Measurements from ENCODE around the gene RPTOR.
A peak's percentile ranks its signal among the peaks of the same experiment; 100 is the strongest.

The RPTOR gene

GRCh38 chr17:80703142-80703478 lies 158.5 kb downstream of the RPTOR start:
- Histone ChIP-seq H3K4me1 (ENCODE audit: control insufficient read depth, insufficient read depth, low read length) (peaks cover 15% of the 10 kb centered on the region), H3K36me3 (ENCODE audit: control insufficient read depth in 2 of 2, insufficient read depth in 1 of 2, low read length in 2 of 2) (peaks cover 4 to 5% of the 10 kb centered on the region in 2 experiments; a peak in 1 of 3 replicates), H3K9me3 (ENCODE audit: control insufficient read depth, insufficient read depth, low read depth, low read length) (no peaks in the 10 kb centered on the region), H3K27ac (ENCODE audit: extremely low read depth, low read depth, low read length) (no peak overlapping the region), H3K4me3 (ENCODE audit: low read depth, low read length) (no peak overlapping the region)
- TF ChIP-seq ZNF366 (tag by site-specific recombination; conservative IDR thresholded peaks at IDR 0.05), result no peak
- ChIA-PET POLR2A (no interaction called here), CTCF (interaction anchor here (0.5 kb wide), 1 partner anchor 287 kb away, joined by 3 read pairs; no protein-coding TSS in a partner anchor)

DNA sequence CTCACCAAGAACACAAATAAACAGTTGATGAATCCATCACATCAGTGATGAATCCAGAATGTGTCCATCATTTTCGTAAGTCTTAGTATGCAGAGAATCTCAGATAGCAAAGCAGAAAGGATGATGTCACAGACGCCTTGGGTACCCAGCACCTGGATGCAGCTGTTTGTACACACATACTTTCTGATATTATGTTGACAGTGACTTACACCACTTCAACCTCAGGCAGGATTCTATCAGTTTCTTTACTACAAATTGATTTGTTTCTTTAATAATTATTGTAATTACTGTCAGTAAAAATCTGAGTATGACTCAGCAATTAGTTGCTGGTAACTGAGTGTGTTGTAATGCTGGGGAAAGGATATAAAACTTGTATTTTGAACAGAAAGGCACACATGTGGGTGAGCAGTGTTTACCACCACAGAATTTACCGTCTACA lies 159.8 kb downstream of the RPTOR start:
- POLR2A ChIA-PET, result no interaction called here
- Histone ChIP-seq H3K4me3 (ENCODE audit: low read depth, low read length) (no peak overlapping the region), H3K27ac (ENCODE audit: extremely low read depth, low read depth, low read length) (no peak overlapping the region), H3K4me1 (ENCODE audit: control insufficient read depth, insufficient read depth, low read length) (peaks cover 15% of the 10 kb centered on the region), H3K36me3 (ENCODE audit: control insufficient read depth in 2 of 2, insufficient read depth in 1 of 2, low read length in 2 of 2) (peaks cover 4 to 16% of the 10 kb centered on the region in 2 experiments; a peak in 1 of 3 replicates), H3K9me3 (ENCODE audit: control insufficient read depth, insufficient read depth, low read depth, low read length) (no peaks in the 10 kb centered on the region)
- CTCF ChIA-PET, result interaction anchor here (0.5 kb wide), 1 partner anchor 230 kb away, joined by 3 read pairs; no protein-coding TSS in a partner anchor
- 0 out of 2 replicates have a peak, but pooled peaks have one; percentile 34 for TF ChIP-seq PRDM6 (tag by site-specific recombination; IDR thresholded peaks at IDR 0.05)
- TF ChIP-seq RBAK (tag by site-specific recombination; IDR thresholded peaks at IDR 0.05), result no peak

- H3K4me1 ChIP-seq (ENCODE audit: control insufficient read depth, insufficient read depth, low read length), result peaks cover 15% of the 10 kb centered on the region
- H3K36me3 ChIP-seq (ENCODE audit: control insufficient read depth in 2 of 2, insufficient read depth in 1 of 2, low read length in 2 of 2), result peaks cover 4 to 16% of the 10 kb centered on the region in 2 experiments; a peak in 1 of 3 replicates
- H3K4me3 ChIP-seq (ENCODE audit: low read depth, low read length), result no peak overlapping the region
- CTCF ChIA-PET, result no interaction called here
- H3K27ac ChIP-seq (ENCODE audit: extremely low read depth, low read depth, low read length), result no peak overlapping the region
- POLR2A ChIA-PET, result no interaction called here
- TF ChIP-seq ZNF660 (tag by site-specific recombination; IDR thresholded peaks at IDR 0.05), result no peak
- no peak for TF ChIP-seq ZNF571 (tag by site-specific recombination; IDR thresholded peaks at IDR 0.05)
- TF ChIP-seq ZNF324 (tag by site-specific recombination; IDR thresholded peaks at IDR 0.05), result no peak
- TF ChIP-seq ZNF621 (tag by site-specific recombination; IDR thresholded peaks at IDR 0.05), result no peak
- TF ChIP-seq ZNF23 (tag by site-specific recombination; IDR thresholded peaks at IDR 0.05; ENCODE audit: borderline replicate concordance), result no peak
- TF ChIP-seq ZNF544 (tag by site-specific recombination; IDR thresholded peaks at IDR 0.05), result no peak
- no peak for TF ChIP-seq PBX3 (CRISPR knock-in tag; IDR thresholded peaks at IDR 0.05)
- TF ChIP-seq ZSCAN23 (tag by site-specific recombination; IDR thresholded peaks at IDR 0.05), result no peak
- no peak for TF ChIP-seq ZNF350 (tag by site-specific recombination; IDR thresholded peaks at IDR 0.05)
- TF ChIP-seq ZNF140 (tag by site-specific recombination; IDR thresholded peaks at IDR 0.05), result no peak
- no peak for TF ChIP-seq ZNF311 (tag by site-specific recombination; IDR thresholded peaks at IDR 0.05; ENCODE audit: borderline replicate concordance)
- TF ChIP-seq ZNF202 (tag by site-specific recombination; IDR thresholded peaks at IDR 0.05; ENCODE audit: borderline replicate concordance), result no peak
- TF ChIP-seq ZNF558 (tag by site-specific recombination; IDR thresholded peaks at IDR 0.05), result no peak
- TF ChIP-seq, protein P1, sequence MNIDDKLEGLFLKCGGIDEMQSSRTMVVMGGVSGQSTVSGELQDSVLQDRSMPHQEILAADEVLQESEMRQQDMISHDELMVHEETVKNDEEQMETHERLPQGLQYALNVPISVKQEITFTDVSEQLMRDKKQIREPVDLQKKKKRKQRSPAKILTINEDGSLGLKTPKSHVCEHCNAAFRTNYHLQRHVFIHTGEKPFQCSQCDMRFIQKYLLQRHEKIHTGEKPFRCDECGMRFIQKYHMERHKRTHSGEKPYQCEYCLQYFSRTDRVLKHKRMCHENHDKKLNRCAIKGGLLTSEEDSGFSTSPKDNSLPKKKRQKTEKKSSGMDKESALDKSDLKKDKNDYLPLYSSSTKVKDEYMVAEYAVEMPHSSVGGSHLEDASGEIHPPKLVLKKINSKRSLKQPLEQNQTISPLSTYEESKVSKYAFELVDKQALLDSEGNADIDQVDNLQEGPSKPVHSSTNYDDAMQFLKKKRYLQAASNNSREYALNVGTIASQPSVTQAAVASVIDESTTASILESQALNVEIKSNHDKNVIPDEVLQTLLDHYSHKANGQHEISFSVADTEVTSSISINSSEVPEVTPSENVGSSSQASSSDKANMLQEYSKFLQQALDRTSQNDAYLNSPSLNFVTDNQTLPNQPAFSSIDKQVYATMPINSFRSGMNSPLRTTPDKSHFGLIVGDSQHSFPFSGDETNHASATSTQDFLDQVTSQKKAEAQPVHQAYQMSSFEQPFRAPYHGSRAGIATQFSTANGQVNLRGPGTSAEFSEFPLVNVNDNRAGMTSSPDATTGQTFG (tag by site-specific recombination; IDR thresholded peaks at IDR 0.05; ENCODE audit: borderline replicate concordance), result no peak
- no peak for TF ChIP-seq ZNF785 (tag by site-specific recombination; IDR thresholded peaks at IDR 0.05)
- H3K9me3 ChIP-seq (ENCODE audit: control insufficient read depth, insufficient read depth, low read depth, low read length), result no peaks in the 10 kb centered on the region
Measured at GRCh38 chr17:80704894-80705293, 160.3 kb downstream of the RPTOR start.
